Spleen (tissue), 13 donors: Measurements from ENCODE around the gene CCPG1. TPM values are rescaled to one million over a fixed set of nuclear protein-coding genes. Genes with fewer than 3 reads are reported as not detected.
"Not testable (repeated sequence)": the region's sequence is repeated elsewhere in the genome, so short reads cannot be mapped to it uniquely, and the experiment has no call there.

ENCODE experiments used
- DNase-seq: peaks from one replicate; pipeline ENCODE4 v3.0.0-alpha.2; 2020
- H3K27ac ChIP-seq, 8 donors: fragments of 200-600 bp; sonication (generic) in 7 of 8; 1 replicate in 4 of 8; 2 replicates in 4 of 8; pipeline versions ENCODE4 v1.5.0 to v1.8.0; 2016 to 2021; ENCODE audit warnings: inconsistent platforms in 4 of 8, mild to moderate bottlenecking in 4 of 8, moderate library complexity in 1 of 8
- H3K27me3 ChIP-seq, 7 donors: fragments of 200-600 bp; sonication (generic) in 6 of 7; replicated peaks in 1 of 7; 1 replicate in 4 of 7; 2 replicates in 3 of 7; pipeline versions ENCODE4 v1.5.0 to v1.8.0; 2016 to 2021; ENCODE audit warnings: inconsistent platforms in 3 of 7, mild to moderate bottlenecking in 1 of 7
- H3K36me3 ChIP-seq, 6 donors: fragments of 200-600 bp; sonication (generic) in 5 of 6; 1 replicate in 4 of 6; 2 replicates in 2 of 6; pipeline versions ENCODE4 v1.5.0 to v1.8.0; 2016 to 2021; ENCODE audit warnings: inconsistent platforms in 2 of 6
- H3K4me1 ChIP-seq, 6 donors: fragments of 200-600 bp; sonication (generic) in 5 of 6; 1 replicate in 3 of 6; 2 replicates in 3 of 6; pipeline versions ENCODE4 v1.5.0 to v1.8.0; 2016 to 2021; ENCODE audit warnings: inconsistent platforms in 3 of 6
- H3K4me3 ChIP-seq, 8 donors: fragments of 200-600 bp; sonication (generic) in 7 of 8; 1 replicate in 4 of 8; 2 replicates in 4 of 8; pipeline versions ENCODE4 v1.5.0 to v1.8.0; 2016 to 2021; ENCODE audit warnings: inconsistent platforms in 4 of 8, mild to moderate bottlenecking in 4 of 8, moderate library complexity in 2 of 8
- H3K9me3 ChIP-seq, 8 donors: fragments of 200-600 bp; sonication (generic) in 7 of 8; 1 replicate in 4 of 8; 2 replicates in 4 of 8; pipeline versions ENCODE4 v1.5.0 to v1.8.0; 2016 to 2021; ENCODE audit warnings: inconsistent platforms in 4 of 8
- CTCF ChIP-seq, 11 experiments: fragments of 200-600 bp in 7 of 11; fragments of 450-650 bp in 4 of 11; sonication (generic) in 4 of 11; IDR thresholded peaks in 8 of 11; conservative IDR thresholded peaks in 3 of 11; 1 replicate in 7 of 11; 2 replicates in 4 of 11; pipeline versions ENCODE4 v1.4.0 to v1.8.0; 2016 to 2021; ENCODE audit warnings: antibody characterized with exemption in 11 of 11, inconsistent platforms in 4 of 11, mild to moderate bottlenecking in 1 of 11
- POLR2A ChIP-seq, 3 donors: fragments of 450-650 bp; IDR thresholded peaks; one replicate each; pipeline ENCODE4 v1.5.1; 2017; ENCODE audit warnings: antibody characterized with exemption in 3 of 3, mild to moderate bottlenecking in 1 of 3
- POLR2AphosphoS5 ChIP-seq, 3 donors: sonication (generic); formaldehyde crosslinking; IDR thresholded peaks; one replicate each; pipeline ENCODE4 v1.5.1; 2017; ENCODE audit warnings: antibody characterized with exemption in 3 of 3
- WGBS, 5 donors: extraction: QIAGEN DNeasy Blood & Tissue Kit in 3 of 5; methylation state at CpG; one replicate each; pipeline versions ENCODE4 v1.1.5 to v1.1.7; 2013 to 2018; 5-methylcytosine and 5-hydroxymethylcytosine counted together
- intact Hi-C: fragments of 100-400 bp; cut with DNase I; formaldehyde crosslinking; loops from one replicate; pipeline ENCODE4 v1.15.0; 2023; ENCODE audit warnings: low total_unique reads
- long read RNA-seq, 2 donors: transcript quantifications; one replicate each; lab custom pipeline, GENCODE V29; 2026
- polyA plus RNA-seq, 3 donors: library from polyadenylated mRNA; stranded (reverse); fragments of 200-250 nt; gene quantifications; one replicate each; pipeline ENCODE4 v1.2.1, GENCODE V29; 2013
- total RNA-seq, 7 donors: library from RNA; depleted of rRNA in 3 of 7; stranded (reverse); fragments of >200 nt in 3 of 7; fragmentation: NEBNext Ultra II Directional in 4 of 7; extraction: Animal tissue kit (Norgen Biotek cat#: 25700) in 4 of 7; gene quantifications; one replicate each; pipeline versions ENCODE4 v1.1.0 to v1.2.1, GENCODE V29; 2016 to 2021
- donor health status: healthy with polysubstance abuse.
- donor health status: DM: no; HTN: no; CAD: no; lungs with moderate emphysema.
- donor health status: DM: no; HTN: no; CAD: no.
- donor health status: Bipolar disorder and iron deficiency.
- donor health status: healthy.
- donor health status: DM: no; HTN: no; CAD: no.
- donor health status: DM: yes; HTN: yes; CAD: no.

CCPG1 gene, protein sequence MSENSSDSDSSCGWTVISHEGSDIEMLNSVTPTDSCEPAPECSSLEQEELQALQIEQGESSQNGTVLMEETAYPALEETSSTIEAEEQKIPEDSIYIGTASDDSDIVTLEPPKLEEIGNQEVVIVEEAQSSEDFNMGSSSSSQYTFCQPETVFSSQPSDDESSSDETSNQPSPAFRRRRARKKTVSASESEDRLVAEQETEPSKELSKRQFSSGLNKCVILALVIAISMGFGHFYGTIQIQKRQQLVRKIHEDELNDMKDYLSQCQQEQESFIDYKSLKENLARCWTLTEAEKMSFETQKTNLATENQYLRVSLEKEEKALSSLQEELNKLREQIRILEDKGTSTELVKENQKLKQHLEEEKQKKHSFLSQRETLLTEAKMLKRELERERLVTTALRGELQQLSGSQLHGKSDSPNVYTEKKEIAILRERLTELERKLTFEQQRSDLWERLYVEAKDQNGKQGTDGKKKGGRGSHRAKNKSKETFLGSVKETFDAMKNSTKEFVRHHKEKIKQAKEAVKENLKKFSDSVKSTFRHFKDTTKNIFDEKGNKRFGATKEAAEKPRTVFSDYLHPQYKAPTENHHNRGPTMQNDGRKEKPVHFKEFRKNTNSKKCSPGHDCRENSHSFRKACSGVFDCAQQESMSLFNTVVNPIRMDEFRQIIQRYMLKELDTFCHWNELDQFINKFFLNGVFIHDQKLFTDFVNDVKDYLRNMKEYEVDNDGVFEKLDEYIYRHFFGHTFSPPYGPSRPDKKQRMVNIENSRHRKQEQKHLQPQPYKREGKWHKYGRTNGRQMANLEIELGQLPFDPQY
- total RNA-seq (100 to 1,000 TPM in 1 of 7 donors, 10 to 100 TPM in 6; 55.8 to 103 (median 68.6) TPM), polyA plus RNA-seq (10 to 100 TPM in 2 of 3 donors, 1 to 10 TPM in 1; 9.5 to 16.9 (median 13.5) TPM)
- long read RNA-seq, donor 1, full-length matches to known transcripts: 14 of 14 reads
- long read RNA-seq, donor 1, partial matches to known transcripts: 0 of 14 reads
- long read RNA-seq, donor 1, other reads (novel, unspliced or antisense): 0 of 14 reads
- long read RNA-seq, donor 2, full-length matches to known transcripts: 9 of 14 reads
- long read RNA-seq, donor 2, partial matches to known transcripts: 5 of 14 reads
- long read RNA-seq, donor 2, other reads (novel, unspliced or antisense): 0 of 14 reads

DNA sequence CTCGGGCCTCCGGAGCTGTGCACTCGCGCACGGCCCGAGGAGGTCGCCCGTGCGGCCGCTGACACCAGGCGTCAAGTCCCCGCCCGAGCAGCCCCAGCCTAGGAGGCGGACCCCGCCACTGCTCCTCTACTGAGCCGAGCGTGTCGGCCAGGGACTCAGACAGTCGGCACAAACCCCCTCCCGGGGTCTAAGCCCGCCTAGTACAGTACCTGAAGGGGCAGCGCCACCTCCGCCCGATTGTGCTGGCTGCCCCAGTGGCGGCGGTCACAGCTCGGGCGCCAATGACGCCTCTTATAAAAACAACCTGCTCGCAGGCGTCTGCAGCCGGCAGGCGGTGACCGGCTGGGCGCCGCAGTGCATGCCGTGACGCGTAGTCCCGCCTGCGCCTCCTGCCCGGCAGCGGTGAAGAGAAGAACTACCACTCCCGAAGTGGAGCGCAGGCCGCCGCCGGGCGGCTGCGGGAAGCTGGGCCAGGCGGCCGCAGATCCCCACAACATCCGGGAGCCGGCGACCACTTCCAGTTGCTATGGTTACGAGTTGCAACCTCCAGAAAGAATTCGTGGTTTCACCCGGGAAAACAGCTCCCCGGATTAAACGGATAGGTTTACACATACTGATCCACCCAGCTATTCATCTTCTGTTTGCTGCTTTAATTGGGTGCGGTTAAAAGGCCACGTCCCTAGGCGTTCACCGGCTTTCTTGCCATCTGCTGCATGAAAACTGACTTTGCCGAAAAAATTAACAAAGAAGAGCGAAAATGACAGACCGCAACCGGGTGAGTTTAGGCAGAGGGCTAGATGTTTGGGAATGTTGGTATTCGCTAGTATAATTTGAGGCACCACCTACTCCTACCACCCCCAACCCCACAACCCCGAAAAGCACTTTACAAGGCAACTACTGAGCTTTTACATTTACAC is at the start of gene CCPG1, which contains the start of gene PIERCE2:
Gene CCPG1, minus strand, starts transcription at position 348 of the 917 bp plus-strand sequence. CDS start 18,935 bp downstream, outside the sequence.
Gene PIERCE2, plus strand, starts transcription at position 484 of the 917 bp plus-strand sequence. Its CDS starts 274 bp downstream, at position 758.
- Histone ChIP-seq H3K4me3 (peak within 1 kb of the TSS; percentile 56 to 91 (median 76)), H3K27me3 (no peaks in the 10 kb centered on the region)
- intact Hi-C loops: loop anchor here (10.0 kb wide), 1 partner anchor 93 kb away; the partner anchor contains the start of genes PIGB and PIGBOS1

DNA sequence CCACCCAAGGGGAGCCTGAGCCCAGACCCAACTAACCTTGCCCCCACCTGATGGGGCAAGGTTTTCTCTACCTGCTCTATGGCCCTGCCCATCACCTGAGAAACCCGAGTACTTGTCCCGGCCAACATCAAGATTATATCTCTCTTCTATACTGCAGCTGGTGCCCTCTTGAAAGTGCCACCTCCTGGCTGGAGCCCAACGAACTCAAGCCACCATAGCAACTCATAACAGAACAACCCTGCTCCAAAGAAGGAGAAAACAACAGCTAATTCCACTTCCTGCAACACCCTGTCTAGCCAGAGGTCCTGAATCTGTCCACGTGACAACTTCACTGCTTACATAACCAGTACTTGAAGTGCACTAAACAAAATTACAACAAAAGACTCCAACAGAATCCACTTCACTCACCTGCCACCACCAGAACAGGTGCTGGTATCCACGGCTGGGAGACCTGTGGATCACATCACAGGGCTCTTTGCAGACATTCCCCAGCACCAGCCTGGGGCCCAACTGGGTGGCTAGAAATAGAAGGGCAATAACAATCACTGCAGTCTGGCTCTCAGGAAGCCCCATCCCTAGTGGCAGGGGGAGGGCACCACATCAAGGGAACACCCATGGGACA is 49.4 kb upstream of the CCPG1 start:
- H3K4me3 ChIP-seq: no peak overlapping the region
- TF ChIP-seq POLR2A (IDR thresholded peaks at IDR 0.05) (no peak), POLR2AphosphoS5 (IDR thresholded peaks at IDR 0.05) (no peak)
- peaks cover 0 to 33% (median 24%) of the 10 kb centered on the region in 8 donors for H3K9me3 ChIP-seq
- H3K36me3 ChIP-seq: no peaks in the 10 kb centered on the region
- no peaks in the 10 kb centered on the region for H3K27me3 ChIP-seq
- no peak for DNase-seq
- intact Hi-C loops: no loop called here
- 69 to 93% (median 84%) methylated on average over 5 of the region's 5 CpGs for WGBS, 5 donors
- H3K4me1 ChIP-seq: no peaks in the 10 kb centered on the region
- H3K27ac ChIP-seq: no peak overlapping the region

More for the DNA sequence above, at the start of gene CCPG1, which contains the start of gene PIERCE2:
- Histone ChIP-seq H3K9me3 (no peaks in the 10 kb centered on the region), H3K4me1 (peaks cover 26 to 58% (median 52%) of the 10 kb centered on the region in 6 donors), H3K36me3 (no peaks in the 10 kb centered on the region), H3K27ac (peak within 1 kb of the TSS; percentile 92 to 98 (median 96))
- peak; percentile 99 for DNase-seq
- WGBS, 5 donors: 0 to 1% (median 1%) methylated on average over 56 to 70 of the region's 70 CpGs
- peak in 1 of 3 donors; percentile 91 for TF ChIP-seq POLR2A (IDR thresholded peaks at IDR 0.05)
- peak; percentile 90 to 100 (median 96) for TF ChIP-seq CTCF (IDR thresholded peaks at IDR 0.05 in 8 of 11, conservative IDR thresholded peaks at IDR 0.05 in 3 of 11)
- peak; percentile 94 to 97 (median 96) for TF ChIP-seq POLR2AphosphoS5 (IDR thresholded peaks at IDR 0.05)

- H3K27ac ChIP-seq, H3K27me3 ChIP-seq, DNase-seq, intact Hi-C loops, H3K4me1 ChIP-seq, H3K4me3 ChIP-seq, H3K36me3 ChIP-seq: not testable (repeated sequence)
- 97 to 100% (median 100%) methylated on average over 1 to 19 of the region's 19 CpGs for WGBS, 5 donors
- peaks cover 0 to 21% (median 3%) of the 10 kb centered on the region in 8 donors for H3K9me3 ChIP-seq
Observed at GRCh38 chr15:55447030-55447394, 38.9 kb upstream of the CCPG1 start.

DNA sequence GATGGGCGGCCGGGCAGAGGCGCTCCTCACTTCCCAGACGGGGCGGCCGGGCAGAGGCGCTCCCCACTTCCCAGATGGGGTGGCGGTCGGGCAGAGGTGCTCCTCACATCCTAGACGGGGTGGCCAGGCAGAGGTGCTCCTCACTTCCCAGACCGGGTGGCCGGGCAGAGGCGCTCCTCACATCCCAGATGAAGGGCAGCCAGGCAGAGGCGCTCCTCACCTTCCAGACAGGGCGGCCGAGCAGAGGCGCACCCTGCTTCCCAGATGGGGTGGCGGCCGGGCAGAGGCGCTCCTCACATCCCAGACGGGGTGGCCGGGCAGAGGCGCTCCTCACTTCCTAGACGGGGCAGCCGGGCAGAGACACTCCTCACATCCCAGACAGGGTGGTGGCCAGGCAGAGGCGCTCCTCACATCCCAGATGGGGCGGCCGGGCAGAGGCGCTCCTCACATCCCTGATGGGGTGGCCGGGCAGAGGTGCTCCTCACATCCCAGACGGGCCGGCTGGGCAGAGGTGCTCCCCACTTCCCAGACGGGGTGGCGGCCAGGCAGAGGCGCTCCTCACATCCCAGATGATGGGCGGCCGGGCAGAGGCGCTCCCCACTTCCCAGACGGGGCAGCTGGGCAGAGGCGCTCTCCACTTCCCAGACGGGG is 38.3 kb upstream of the CCPG1 start:
- peaks cover 0 to 21% (median 3%) of the 10 kb centered on the region in 8 donors for H3K9me3 ChIP-seq
- H3K36me3 ChIP-seq, H3K4me3 ChIP-seq, H3K27ac ChIP-seq, intact Hi-C loops, H3K4me1 ChIP-seq, DNase-seq, H3K27me3 ChIP-seq: not testable (repeated sequence)
- 91 to 99% (median 98%) methylated on average over 9 to 41 of the region's 41 CpGs; no CpG with 5 or more reads in 1 of the 5 donors for WGBS, 5 donors

DNA sequence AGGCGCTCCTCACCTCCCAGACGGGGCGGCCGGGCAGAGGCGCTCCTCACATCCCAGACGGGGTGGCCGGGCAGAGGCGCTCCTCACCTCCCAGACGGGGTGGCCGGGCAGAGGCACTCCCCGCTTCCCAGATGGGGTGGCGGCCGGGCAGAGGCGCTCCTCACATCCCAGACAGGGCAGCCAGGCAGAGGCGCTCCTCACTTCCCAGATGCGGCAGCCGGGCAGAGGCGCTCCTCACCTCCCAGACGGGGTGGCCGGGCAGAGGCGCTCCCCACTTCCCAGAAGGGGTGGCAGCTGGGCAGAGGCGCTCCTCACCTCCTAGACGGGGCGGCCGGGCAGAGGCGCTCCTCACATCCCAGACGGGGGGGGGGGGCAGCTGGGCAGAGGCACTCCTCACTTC is 37.8 kb upstream of the CCPG1 start:
- DNase-seq, H3K4me3 ChIP-seq, H3K4me1 ChIP-seq, H3K27me3 ChIP-seq, intact Hi-C loops, H3K27ac ChIP-seq, H3K36me3 ChIP-seq: not testable (repeated sequence)
- H3K9me3 ChIP-seq: peaks cover 0 to 21% (median 3%) of the 10 kb centered on the region in 8 donors
- 86 to 94% (median 87%) methylated on average over 10 to 27 of the region's 27 CpGs for WGBS, 5 donors

DNA sequence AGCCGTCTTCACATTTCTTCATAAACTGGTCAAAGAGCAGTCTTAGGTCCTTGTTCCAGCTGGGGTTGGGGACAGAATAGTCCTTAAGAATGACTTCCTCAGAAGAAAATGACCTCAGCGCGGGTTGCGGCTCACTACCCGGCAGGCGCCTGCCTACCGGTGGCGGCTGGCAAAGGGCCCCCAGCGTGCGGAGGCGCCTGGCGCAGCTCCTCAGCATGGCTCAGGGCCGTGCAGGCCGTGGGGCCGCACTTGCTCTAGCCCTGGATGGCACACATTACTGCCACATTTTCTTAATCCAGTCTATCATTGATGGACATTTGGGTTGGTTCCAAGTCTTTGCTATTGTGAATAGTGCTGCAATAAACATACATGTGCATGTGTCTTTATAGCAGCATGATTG is 35.0 kb upstream of the CCPG1 start:
- H3K36me3 ChIP-seq, H3K4me3 ChIP-seq, H3K27ac ChIP-seq, H3K4me1 ChIP-seq, DNase-seq, intact Hi-C loops, H3K27me3 ChIP-seq: not testable (repeated sequence)
- H3K9me3 ChIP-seq: peaks cover 0 to 21% (median 3%) of the 10 kb centered on the region in 8 donors
- 91 to 100% (median 97%) methylated on average over 9 to 15 of the region's 15 CpGs for WGBS, 5 donors
